ENCODE measurements around the gene RAB3IL1.

GRCh38 chr11:61907282-61907681 lies 10.1 kb downstream of the RAB3IL1 start:
- TF ChIP-seq CTCF (IDR thresholded peaks at IDR 0.05; ENCODE audit: low read depth, low read length, missing input control) (no peak), REST (IDR thresholded peaks at IDR 0.05) (no peak), GABPA (IDR thresholded peaks at IDR 0.05 in 1 of 2, conservative IDR thresholded peaks at IDR 0.05 in 1 of 2) (no peak), FOXA1 (IDR thresholded peaks at IDR 0.05) (no peak), JUND (IDR thresholded peaks at IDR 0.05) (no peak), MAX (IDR thresholded peaks at IDR 0.05) (no peak), NR2F2 (IDR thresholded peaks at IDR 0.05) (no peak), TAF1 (conservative IDR thresholded peaks at IDR 0.05) (no peak), YY1 (IDR thresholded peaks at IDR 0.05) (no peak), EGR1 (IDR thresholded peaks at IDR 0.05; ENCODE audit: low read depth in 2 of 2) (no peak)
